HuH-7 (cell line): ENCODE results near the gene TSSK3.

Experiments used
- DNase-seq: peaks from one replicate; pipeline ENCODE4 v3.0.0; 2011; ENCODE audit warnings: low spot score

The TSSK3 gene, protein sequence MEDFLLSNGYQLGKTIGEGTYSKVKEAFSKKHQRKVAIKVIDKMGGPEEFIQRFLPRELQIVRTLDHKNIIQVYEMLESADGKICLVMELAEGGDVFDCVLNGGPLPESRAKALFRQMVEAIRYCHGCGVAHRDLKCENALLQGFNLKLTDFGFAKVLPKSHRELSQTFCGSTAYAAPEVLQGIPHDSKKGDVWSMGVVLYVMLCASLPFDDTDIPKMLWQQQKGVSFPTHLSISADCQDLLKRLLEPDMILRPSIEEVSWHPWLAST

DNA sequence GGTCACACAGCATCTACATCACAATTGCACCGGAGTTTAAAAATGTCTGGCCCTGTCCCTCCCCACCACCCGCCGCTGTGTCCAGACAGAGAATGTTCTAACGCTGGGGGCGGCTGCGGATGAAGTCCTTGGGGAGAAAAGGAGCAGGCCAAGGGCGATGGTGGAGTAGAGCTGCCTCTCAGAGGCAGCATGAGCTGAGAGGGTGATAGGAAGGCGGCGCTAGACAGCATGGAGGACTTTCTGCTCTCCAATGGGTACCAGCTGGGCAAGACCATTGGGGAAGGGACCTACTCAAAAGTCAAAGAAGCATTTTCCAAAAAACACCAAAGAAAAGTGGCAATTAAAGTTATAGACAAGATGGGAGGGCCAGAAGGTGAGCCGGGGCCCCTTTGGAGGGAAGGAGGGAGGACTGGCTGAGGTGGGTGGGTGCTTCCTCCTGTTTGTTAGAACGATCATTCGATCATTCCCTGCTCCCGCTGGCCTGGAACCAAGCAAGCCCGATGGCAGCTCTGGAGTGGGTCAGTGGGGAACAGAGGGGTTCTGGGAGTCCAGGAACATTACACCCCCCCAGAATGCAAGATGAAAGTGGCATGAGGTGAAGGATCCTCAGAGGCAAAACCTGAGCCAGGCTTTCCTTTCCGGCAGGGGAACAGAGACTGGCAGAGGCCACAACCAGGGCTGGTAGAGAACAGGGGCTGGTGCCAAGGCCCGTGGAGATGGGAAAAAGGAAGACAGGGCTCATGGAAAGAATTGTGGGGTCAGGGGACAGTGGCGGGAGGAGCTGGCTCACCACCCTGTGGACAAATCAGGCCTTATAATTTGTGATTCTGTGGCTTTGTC lies at the start of gene TSSK3, which contains the start of gene FAM229A:
Gene TSSK3, plus strand, starts transcription at position 66 of the 840 bp plus-strand sequence. Its CDS starts 163 bp downstream, at position 229.
Gene FAM229A, minus strand, starts transcription at position 12 of the 840 bp plus-strand sequence. CDS start 394 bp downstream, outside the sequence.
- DNase-seq, result no peak

GRCh38 chr1:32316903-32317277 lies 45.4 kb upstream of the TSSK3 start:
- DNase-seq, result no peak

DNA sequence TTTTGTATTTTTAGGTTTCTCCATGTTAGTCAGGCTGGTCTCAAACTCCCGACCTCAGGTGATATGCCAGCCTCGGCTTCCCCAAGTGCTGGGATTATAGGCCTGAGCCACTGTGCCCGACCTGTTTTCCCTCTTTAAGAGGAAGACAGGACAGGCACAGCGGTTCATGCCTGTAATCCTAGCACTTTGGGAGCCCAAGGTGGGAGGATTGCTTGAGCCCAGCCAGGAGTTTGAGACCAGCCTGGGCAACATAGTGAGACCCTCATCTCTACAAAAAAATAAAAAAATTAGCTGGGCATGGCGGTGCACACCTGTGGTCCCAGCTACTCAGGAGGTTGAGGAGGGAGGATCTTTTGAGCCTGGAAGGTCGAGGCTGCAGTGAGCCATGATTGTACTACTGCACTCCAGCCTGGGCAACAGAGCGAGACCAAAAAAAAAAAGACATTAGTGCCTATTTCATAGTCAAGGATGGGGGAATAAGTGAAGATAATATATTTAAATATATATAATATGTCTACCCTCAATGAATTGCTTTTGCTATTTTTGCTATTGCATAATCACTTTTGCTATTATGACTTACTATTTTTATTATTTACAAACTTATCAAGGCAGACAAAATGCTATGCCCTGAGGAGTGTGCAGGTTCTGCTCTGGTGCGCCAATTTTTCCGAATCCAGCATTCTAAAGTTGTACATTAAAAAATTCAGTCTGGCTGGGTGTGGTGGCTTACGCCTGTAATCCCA lies 44.0 kb upstream of the TSSK3 start:
- no peak for DNase-seq

DNA sequence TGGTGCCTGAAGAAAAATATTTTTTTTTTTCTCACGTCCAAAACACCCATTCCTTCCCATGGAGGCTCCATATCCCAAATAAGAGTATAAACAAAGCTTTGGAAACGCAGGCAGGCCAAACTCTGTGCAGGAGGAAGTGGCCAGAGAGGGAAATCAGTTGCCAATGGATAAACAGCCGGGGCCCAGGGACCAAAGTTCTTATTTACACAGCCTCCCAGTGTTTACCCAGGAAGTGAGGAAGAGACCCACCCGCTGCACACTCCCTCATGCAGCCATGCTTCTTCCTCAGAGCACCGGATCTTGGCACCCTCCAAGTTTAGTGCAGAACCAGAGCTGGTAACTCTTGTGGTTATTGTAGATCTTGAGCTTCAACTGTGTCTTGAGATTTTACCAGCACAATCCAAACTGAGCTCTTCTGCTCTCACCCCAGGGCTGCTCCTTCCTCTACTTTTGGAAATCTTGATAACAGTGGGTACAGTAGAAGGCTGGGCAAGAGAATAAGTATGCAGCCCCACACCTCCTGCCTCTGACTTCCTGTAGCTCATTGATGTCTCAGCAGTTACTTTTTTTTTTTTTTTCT lies 40.5 kb upstream of the TSSK3 start:
- peak; percentile 73 for DNase-seq

- DNase-seq, result no peak
These were observed 35.1 kb upstream of the TSSK3 start for GRCh38 chr1:32327204-32327603.

- no peak for DNase-seq
These were observed 32.3 kb upstream of the TSSK3 start for GRCh38 chr1:32329931-32330466.

- DNase-seq, result no peak
These were observed 31.7 kb upstream of the TSSK3 start for GRCh38 chr1:32330558-32331151.

- no peak for DNase-seq
These were observed 30.8 kb upstream of the TSSK3 start for GRCh38 chr1:32331549-32331948.

GRCh38 chr1:32332290-32333079 lies 29.9 kb upstream of the TSSK3 start:
- DNase-seq, result no peak

- DNase-seq, result no peak
These were observed 28.9 kb upstream of the TSSK3 start for GRCh38 chr1:32333251-32333963.

DNA sequence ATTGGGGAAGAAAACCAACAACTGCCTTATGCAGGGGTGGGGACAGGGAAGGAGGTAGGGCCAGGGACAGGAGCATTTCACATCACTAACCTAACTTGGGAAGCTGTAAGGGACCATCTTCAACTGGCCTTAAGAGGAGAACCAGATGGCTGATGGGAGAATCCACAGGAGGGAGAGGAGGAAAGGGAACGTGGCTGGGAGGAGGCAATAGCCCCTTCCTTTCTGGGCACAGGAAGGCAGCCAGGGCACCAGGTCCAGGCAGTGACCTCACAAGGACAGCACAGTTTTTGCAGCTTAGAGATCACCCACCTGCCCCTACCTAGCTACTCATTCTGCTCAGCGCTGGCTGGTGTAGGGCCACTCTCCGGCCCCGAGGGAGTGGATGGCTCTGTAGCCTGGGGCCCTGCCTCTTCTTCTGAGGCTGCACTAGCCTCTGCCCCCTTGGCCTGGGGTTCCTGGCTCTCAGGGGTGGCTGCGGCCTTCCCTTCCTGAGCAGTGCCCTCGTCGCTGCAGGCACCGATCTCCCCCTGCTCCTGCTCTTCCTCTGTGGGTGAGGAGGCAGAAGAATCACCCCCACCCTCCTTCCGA lies 28.0 kb upstream of the TSSK3 start:
- DNase-seq, result no peak

DNA sequence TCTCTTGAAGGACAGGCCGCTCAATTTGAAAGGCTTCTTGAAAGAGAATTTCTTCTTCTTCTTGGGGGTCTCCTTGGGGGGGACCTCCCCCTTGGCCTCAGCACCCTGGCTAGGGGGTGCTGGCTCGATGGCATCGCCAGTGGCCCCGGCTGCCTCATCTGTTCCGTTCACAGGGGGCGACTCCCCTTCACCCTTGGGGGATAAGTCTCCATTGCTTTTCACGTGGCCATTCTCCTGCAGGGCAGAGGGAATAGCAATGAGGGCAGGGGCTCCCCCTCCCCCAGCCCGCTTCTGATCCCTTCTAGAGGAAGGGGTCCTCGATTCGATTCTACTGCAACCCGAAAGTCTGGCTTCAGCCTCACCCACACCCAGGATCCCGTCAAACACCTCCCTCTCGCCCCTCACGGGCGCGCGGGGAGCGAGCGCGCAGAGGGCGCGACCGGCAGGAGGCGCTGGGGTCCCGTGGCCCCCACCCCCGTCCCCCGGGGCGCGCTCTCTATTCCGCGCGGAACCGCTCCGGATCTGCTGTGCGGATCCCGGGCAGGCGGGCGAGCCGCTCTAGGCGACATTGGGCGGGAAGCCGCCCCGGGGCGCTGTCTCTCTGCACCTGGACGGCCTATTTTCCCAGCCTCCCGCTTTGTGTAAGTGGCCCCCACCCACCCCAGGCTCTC lies 27.3 kb upstream of the TSSK3 start:
- DNase-seq, result peak; percentile 54

DNA sequence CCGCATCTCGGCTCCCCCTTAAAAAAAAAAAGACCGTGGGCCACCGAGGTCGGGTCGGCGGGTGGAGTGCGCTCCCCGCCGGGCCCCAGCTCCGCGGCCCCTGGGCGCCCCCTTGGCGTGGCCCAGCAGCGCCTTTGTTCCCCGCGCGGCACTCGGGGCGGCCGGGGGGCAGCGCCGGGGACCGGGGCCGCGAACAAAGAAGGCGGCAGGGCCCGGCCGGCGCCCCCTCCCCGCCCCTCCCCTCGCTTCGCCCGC lies 26.9 kb upstream of the TSSK3 start:
- no peak for DNase-seq

- peak; percentile 75 for DNase-seq
These were observed 26.3 kb upstream of the TSSK3 start, which contains the start of gene MARCKSL1 for GRCh38 chr1:32335790-32336590. Gene MARCKSL1 (minus strand): TSS chr1:32336233. CDS start chr1:32336033, 200 bp downstream.

GRCh38 chr1:32336591-32336932 lies 25.8 kb upstream of the TSSK3 start:
- no peak for DNase-seq

DNA sequence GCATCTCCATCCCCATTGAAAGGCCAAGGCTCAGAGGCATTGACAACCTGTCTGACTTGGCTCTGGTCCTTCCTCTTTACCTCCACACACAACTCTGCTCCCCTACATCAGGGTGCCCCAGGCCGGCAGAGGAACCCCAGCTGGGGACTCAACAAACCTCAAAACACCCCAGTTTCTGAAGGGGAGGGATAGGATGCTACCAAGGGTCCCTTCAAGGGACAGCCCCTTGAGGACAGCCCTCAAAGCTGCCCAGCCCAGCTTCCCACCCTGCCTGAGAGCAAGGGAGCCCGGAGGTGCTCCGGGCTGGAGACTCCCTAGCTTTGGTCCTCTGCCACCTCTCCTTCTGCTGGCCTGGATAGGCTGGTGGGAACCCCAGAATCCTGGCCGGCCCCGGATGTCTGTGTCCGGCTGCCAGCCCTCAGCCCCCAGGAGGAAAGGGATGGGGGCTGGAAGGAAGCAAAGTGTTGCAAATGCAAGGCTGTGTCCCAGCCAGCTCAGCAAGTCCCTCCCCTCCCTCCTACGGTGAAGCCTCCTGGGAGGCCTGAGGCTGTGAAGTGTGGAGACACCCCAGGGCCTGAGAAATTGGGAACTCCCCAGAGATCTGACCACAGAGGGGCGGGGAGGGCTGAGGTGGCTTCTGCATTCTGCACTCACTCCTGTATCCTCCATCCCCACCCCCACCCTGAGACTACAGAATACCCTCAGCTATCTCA lies 25.2 kb upstream of the TSSK3 start:
- DNase-seq, result no peak

GRCh38 chr1:32337855-32338636 lies 24.3 kb upstream of the TSSK3 start:
- DNase-seq, result peak; percentile 60
